RPMI8226 (cell line): Measurements from ENCODE around the gene CTNNBL1.
A peak's percentile ranks its signal among the peaks of the same experiment; 100 is the strongest.
"Not testable (repeated sequence)": the region's sequence is repeated elsewhere in the genome, so short reads cannot be mapped to it uniquely, and the experiment has no call there.

ENCODE experiments used
- DNase-seq: peaks from one replicate; pipeline ENCODE4 v3.0.0-alpha.2; 2015

CTNNBL1 gene

DNA sequence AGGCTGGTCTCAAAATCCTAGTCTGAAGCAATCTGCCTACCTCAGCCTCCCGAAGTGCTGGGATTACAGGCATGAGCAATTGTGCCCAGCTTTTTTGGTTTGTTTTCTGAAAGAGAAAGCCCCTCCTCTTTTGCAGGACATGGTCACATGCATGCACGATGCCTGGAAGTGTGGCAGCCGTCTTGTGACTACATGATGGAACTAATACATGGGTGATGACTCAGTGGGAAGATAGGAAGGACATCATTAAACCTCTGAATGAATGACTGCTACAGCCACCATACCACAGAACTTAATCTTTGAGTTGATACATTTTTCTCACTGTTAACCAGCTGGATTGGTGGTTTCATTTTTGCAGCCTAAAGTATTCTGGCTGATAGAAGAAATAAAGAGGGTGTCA lies 13.4 kb upstream of the CTNNBL1 start:
- DNase-seq, result no peak

DNA sequence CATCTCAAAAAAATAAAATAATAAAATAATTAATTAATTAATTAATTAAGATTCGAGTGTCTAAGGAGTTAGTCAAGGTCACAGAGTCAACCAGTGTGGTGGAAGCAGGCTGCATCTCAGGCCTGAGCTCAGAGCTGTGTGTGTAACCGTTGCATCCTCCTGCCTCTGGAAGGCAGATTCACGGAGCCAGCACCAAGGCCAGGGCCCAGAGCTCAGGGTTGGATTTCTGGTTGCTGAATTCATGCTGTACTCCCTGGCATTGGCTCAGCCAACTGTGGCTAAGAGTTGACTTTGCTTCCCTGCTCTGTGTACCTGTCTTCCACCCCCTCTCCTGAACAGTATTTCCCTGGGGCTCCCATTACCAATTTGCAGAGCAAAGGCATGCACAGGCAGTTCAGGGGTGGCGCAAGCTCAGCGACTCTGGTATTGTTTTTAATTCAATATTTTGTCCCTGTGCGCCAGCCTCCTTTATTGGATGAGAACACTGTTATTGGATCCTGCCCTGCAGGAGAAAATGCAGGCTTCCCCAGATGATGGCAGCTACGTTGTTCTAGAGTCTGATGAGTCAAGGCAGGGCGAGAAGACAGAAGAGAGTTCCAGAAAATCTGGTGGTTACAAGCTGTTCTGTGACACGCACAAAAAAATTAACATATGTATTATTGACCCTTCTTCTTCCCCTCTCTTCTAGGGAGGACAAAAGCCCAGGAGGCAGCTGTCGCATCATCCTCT lies 12.3 kb upstream of the CTNNBL1 start:
- DNase-seq, result no peak

DNA sequence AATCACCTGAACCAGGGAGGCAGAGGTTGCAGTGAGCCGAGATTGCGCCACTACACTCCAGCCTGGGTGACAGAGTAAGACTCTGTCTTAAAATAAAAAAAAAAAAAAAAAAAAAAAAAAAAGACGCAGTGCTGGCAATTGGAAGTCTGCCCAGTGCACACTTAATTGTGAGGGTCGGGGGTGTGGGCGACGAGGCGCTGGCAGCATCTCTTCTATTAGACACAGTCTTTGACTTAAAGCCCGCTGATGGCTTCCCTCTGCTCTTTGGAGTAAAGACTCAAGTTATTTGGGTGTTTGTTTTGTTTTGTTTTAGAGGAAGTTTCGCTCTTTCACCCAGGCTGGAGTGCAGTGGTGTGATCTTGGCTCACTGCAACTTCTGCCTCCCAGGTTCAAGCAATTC lies 10.7 kb upstream of the CTNNBL1 start:
- DNase-seq, result not testable (repeated sequence)

DNA sequence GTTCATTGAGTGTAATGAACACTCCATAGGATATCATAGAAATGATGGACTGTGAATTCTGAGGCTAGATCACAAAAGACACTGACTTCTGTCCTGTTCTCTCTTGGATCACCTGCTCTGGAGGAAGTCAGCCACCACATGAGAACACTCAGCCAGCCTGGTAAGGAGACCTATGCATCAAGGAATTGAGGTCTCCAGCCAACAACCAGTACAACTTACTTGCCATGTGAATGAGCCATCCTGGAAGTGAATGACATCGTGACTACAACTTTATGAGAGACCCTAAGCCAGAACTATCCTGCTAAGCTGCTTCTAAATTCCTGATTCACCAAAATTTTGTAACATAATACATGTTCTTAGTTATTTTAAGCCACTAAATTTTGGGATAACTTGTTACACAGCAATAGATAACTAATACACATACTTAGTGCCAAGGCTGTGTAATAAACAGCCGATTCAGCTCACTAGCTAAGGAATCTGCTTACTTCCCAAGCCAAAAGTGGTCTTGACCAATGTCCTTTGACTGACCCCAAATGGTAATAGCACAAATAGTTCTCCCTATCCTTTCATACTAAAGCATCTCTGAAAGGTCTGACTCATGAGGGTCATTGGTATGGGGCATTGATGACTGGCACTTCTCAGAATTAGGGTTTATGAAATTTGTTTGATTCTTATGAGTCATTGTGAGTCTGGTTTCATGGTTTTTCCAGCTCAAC lies 6.9 kb upstream of the CTNNBL1 start:
- no peak for DNase-seq

DNA sequence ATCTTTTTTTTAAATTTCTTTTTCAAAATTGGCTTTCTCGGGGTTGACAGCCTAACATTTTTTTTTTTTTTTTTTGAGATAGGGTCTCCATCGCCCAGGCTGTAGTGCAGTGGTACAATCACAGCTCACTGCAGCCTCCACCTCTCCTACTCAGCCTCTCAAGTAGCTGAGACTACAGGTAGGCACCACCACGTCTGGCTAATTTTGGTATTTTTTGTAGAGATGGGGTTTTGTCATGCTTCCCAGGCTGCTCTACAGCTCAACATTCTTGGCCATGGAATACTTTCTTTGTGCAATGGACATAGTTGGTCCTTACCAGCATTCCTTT lies 6.4 kb upstream of the CTNNBL1 start:
- no peak for DNase-seq

DNA sequence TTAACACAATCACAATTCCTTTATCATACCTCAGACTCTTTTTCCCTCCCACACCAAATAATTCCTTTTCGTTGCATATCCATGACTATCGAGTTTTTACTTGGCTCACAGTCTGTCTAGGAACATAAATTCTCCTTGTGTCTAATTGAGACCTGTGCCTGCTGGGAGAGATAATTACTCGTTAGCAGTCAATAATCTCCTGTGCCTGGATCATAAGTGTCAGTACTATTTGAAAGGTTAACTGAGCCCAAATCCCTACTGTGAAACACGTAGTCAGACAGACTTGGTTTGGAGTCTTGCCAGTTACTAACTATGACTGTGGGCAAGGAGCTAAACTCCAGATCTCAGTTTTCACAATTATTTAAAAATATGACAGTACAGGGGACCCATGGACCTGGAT lies 5.7 kb upstream of the CTNNBL1 start:
- no peak for DNase-seq

DNA sequence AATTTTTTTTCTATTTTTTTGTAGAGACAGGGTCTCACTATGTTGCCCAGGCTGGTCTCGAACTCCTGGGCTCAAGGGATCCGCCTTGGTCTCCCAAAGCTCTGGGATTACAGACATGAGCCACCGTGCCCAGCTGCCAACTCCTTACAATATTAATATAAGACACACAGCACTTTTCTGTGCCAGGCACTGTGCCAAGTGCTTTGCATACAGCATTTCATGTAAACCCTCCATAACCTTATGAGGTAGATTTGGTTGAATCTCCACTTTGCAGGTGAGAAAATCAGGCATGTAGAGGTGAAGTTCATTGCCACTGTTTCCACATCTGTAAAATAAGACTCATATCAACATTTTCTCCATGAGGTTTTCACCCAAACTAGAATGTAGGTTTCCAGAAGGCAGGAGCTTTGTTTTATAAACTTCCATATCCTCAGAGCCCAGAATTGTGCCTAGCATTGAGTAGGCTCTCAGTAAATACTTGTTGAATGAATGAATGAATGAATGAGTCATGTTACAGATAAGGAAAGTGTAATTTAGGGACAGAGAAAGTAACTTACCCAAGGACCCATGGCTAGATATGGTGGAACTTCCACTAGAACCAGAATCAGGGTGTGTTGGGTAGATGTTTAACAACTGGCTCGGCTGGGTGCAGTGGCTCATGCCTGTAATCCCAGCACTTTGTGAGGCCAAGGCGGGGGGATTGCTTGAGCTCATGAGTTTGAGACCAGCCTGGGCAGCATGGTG lies 3.0 kb upstream of the CTNNBL1 start:
- DNase-seq, result peak; percentile 83

DNA sequence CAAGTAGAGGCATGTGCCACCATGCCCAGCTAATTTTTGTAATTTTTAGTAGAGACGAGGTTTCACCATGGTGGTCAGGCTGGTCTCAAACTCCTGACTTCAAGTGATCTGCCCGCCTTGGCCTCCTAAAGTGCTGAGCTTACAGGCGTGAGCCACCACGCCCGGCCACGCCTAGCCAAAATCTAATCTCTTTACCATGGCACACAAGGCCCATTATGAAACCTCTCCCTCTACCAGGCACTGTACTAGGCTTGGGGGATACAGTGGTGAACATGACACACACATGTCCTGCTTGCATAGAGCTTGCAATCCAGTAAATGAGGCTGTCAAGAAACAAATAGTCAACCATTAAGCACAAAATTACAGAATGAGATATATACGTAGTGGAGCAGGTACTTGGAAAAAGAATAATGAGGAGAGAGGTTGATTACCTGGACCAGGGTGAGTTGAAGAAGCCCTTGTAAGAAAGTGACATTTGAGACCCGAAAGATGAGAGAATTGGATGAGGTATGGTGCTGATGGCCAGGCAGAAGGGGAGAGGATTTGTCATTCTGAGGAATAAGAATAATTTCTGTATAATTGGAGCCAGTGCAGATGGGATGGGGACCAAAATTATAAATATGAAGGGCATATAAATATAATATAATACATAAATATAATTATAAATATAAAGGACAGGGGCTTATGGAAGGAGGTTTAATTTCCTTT lies 1.2 kb upstream of the CTNNBL1 start:
- DNase-seq, result no peak

DNA sequence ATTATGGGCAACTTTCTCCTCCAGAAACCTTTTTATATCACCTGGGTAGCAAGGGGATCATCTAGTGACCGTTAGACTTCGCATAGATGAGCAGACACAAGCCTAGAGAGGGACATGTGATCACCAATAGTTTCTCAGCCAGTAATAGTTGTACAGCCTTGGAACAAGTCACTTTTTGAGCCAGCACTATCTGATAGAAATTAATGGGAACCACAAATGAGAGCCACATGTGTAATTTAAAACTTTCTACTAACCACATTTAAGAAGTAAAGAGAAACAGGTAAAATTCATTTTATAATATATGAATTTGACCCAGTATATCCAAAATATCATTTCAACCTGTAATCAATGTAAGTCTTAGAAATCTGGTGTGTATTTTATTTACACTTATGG lies 592 bp upstream of the CTNNBL1 start:
- no peak for DNase-seq

DNA sequence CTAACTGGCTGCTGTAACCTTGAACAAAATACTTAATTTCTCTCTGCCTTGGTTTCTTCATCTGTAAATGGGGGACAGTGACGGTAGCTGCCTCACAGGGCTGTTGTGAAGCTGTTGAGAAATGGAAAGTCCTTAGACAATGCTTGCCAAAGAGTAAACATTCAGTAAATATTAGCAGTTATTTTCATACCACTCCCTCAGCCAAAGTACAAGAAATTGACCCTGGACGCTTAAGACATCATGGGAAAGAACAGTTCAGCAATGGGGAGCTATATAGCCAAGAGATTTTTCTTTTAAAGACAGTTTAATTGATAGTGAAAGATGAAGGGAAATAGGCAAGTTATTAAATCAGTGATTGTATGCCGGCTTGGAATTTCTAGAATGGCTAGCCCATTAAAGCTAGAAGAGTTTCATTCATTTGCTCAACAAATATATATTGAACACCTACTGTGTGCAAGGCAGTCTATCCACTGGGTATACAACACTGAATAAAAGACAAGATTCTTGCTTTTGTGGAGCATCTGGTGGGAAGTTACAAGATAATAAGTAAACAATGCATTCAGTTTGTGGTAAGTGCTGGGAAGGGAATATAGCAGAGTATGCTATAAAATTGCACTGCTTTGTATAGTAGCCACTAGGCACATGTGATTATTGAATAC lies 2.0 kb downstream of the CTNNBL1 start:
- DNase-seq, result no peak

DNA sequence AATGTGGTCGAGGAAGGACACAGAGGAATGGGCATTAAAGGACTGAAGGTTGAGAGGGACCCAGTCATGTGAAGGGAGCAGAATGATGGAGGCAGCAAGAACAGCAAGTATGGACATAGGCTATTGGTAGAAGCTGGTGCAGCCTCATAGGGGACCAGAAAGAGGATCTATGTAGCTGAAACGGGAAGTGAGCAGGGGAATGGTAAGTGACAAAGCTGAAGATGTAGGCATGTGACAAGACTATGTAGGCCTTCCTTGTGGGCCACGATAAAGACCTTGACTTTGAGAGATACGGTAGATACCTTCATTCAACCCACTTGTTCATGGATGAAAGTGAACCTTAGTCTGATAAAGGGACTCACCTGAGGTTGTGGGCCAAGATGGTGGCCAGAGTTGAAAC lies 3.5 kb downstream of the CTNNBL1 start:
- DNase-seq, result no peak

DNA sequence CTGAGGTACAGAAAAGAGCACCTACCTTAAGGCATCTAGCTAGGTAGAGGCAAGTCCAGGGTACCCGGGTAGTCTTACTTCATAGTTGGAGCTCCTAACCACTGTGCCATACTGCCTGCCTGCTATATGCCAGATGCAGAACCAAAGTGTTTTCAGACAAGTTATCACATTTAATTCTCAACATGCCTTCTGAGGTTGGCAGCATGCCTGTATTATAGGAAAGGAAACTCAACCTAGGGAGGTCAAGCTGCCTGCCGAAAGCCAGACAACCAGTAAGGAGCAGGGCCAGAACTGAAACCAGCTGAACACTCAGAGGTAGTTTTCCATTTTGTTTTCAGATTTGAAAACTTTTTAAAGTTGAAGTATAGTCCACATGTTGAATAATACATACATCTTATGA lies 5.4 kb downstream of the CTNNBL1 start:
- DNase-seq, result peak; percentile 75

DNA sequence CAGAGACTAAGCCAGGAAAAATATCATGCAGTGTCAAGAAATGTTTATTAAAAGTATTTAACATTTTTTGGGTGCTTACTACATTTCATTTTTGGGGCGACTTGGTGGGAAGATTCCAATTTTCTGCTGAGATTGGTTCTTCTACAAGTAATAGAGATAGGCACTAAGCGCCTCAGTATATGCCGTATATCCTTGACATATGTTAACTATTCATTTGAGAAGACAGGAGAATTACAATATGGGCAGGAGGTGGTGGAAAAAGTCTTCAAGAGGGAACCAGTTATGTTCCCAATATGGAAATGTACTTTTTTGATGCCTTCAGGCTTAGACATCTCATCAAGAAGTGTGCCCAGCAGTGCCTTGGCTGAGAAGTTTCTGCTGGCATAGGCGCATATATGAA lies 6.5 kb downstream of the CTNNBL1 start:
- DNase-seq, result no peak

DNA sequence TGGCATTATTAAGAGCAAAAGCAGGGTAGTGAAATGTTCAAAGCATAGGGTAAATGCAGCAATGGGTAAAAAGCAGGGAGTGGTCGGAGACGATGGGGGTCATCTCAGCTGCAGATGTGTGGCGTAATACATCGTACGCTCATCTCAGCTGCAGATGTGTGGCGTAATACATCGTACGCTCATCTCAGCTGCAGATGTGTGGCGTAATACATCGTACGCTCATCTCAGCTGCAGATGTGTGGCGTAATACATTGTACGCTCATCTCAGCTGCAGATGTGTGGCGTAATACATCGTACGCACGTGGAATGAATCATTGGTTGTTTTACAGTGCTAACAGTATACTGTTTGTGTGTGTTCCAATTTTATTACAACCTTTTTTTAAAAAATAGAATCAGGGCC lies 7.8 kb downstream of the CTNNBL1 start:
- DNase-seq, result not testable (repeated sequence)

DNA sequence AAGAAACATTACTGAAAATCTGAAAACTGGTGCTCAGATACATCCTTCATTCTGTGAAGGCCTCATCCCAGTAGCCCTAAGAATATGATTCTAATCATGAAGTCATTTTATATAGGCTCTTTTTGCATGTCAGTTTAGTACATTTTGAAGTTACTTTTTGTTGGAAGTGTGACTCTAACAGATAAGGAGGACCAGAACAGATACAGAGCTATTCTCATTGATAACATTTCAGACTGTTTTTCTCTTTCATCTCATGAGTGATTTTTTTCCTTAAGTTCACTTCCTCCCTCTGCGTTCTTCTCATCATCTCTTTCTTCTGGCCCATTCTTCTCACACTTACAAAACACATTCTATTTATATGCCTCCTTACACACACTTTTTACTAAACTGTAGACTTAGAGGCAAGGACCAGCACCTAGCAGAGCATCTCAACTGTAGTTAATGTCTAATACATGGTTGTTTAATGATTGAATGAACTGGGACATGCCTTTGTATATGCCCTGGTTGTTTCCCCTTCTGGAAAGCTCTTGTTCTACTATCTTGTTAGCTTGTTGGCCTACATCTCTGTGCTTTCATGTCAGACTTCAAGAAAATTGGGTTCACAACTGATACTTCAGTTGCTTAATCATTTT lies 8.7 kb downstream of the CTNNBL1 start:
- DNase-seq, result no peak

DNA sequence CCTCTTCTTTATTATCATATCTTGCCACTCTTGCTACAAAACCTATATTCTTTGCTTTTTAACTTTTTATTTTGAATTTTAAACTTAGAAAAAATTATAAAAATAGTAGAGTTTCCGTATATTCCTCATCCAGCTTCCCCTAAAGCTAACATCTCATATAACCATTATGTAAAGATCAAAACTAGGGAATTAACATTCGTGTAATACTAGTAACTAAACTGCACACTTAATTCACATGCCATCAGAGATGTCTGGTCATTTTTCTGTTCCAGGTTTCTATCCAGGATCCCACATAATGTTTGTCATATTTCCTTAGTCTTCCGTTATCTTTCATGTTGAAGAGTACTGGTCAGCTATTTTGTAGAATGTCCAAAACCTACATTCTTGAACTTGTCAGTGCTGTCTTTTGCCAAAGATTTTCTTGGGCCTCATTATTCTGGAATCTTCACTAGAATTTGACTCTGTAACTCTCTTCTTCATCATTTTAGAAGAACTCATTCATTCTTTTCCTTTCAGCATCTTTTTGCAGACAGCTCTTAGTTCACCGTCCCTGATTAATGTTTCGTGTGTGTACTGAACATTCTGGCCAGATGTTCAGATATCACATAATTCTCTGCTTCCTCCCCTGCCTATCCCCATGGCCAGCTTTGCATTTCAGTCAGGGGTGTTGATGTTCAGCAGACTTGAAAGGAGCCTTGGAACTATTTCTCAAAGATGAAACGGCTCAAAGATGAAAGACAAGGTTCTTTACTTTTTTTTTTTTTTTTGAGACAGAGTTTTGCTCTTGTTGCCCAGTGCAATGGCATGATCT lies 9.4 kb downstream of the CTNNBL1 start:
- no peak for DNase-seq

DNA sequence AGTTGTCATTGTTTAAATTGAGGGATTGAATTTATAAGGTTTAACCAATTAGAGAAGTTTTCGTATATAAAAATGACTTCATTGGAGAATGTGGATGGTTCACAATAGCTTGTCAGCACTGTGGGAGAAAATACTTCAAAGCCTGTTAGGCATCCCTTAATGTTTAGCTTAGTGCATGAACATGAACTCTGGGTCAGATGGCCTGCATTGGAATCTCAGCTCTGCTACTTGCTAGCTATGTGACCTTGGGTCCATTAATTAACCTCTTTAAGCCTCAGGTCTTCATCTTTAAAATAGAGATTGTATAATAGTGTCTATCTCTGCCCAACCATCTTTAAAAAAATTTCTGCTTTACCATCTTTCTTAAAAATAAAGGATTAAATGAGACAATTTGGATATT lies 11.1 kb downstream of the CTNNBL1 start:
- no peak for DNase-seq

DNA sequence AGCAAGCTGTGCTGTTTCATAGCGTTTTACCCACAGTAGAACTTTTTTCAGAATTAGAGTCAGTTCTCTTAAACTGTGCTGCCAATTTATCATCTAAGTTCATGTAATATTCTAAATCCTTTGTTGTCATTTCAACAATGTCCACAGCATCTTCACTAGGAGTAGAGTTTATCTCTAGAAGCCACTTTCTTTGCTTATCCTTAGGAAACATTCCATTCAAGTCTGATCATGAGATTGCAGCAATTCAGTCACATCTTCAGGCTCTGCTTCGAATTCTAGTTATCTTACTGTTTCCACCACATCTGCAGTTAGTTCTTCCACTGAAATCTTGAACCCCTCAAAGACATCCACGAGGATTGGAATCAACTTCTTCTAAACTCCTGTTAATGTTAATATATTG lies 12.5 kb downstream of the CTNNBL1 start:
- DNase-seq, result no peak

DNA sequence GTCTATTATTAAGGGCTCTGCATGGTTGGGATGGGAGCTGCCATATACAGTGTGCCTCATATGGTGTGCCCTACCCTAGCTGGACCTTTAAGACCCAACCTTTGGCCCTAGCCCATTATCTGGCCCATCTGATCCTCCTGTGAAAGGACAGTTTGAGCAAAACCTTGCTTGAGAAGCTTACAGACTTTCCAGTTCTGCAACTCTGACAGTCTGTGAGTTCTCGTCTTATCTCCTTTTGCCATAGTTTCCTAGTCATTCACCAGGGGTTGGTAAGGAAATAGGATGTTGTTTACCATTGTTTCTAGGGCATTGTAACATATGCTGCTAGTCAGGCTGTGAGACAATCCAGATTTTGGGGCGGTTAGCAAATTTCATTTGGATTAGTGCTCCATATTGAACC lies 17.2 kb downstream of the CTNNBL1 start:
- no peak for DNase-seq

DNA sequence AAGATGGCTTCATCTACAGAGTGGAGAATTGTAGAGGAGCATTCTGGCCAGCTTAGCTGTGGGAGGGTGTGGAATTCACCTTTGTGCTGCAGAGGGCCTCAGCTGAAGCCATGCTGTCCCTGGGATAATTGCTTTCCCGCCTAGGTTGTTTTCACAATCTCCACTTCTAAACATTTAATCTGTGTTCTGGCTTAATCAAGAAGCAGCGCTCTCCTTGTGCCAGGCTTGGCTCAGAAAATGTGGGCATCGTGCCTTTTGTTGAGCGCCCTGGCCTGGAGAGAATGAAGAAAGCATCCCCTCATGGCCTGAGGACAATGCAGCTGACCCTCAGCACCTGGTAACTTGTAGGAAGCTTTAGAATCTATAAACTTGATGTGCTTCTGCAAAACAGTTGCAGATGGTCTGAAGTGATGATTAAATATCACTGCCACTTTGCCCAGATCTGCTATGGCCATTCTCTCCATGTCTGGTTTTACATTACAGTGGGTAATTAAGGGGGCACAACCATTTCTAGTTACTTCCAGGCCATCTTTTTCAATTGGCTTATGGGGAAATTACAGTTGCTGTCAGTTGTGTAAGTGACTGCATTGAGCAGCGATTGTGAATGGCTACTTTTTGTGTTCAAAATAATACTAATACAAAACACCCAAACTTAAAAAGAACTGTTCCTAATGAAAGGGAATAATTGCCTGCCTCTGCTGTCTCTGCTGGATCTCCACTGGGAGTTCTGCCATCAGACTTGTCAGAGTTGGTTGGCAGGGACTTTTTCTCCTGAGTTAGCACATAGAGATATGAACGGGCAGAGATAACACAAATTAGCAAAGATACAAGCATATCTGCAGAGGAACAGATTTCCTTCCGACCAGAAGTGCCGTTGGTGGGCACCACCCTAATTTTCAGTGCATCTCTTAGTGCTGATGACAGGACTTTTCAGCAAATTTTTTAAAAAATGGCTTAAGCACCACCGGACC lies 18.4 kb downstream of the CTNNBL1 start:
- DNase-seq, result no peak
